Measurements from ENCODE around the gene ELK4. TPM values are rescaled to one million over a fixed set of nuclear protein-coding genes. Genes with fewer than 3 reads are reported as not detected.

The ELK4 gene
- total RNA-seq, 1 experiment from 2014 or later: 39.0 TPM

DNA sequence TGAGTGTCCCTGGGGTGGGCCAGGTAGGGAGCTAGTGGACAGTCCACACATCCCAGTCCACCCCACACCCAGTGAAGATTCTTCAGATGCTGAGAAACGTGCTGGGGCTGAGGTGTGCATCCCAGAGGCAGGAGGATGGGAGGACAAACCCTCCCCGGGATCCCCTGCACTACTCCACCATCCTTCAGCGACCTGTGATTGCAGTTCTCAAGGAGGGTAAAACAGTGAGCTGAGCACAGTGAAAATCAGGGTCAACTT lies 51.0 kb downstream of the ELK4 start:
- H3K27me3 Mint-ChIP-seq (ENCODE audit: low read depth): peaks cover 5% of the 10 kb centered on the region; the same call in 1 of the 2 replicates
- CTCF ChIA-PET: interaction anchor here (0.7 to 3.6 kb wide), 2 partner anchors 11 to 966 kb away, joined by 6 to 36 read pairs; no protein-coding TSS in a partner anchor
- peaks cover 12% of the 10 kb centered on the region for H3K4me1 Mint-ChIP-seq
- H3K27ac Mint-ChIP-seq: no peak overlapping the region
- no peaks in the 10 kb centered on the region for H3K36me3 Mint-ChIP-seq
- POLR2A ChIA-PET: no interaction called here
- no peak for ATAC-seq
- no peak overlapping the region for H3K4me3 Mint-ChIP-seq
- DNase-seq (ENCODE audit: low spot score): no peak
- H3K9me3 Mint-ChIP-seq: no peaks in the 10 kb centered on the region
- TF ChIP-seq ZNF317 (CRISPR knock-in tag; IDR thresholded peaks at IDR 0.05; ENCODE audit: borderline replicate concordance, low read depth): no peak
- TF ChIP-seq ETV6 (CRISPR knock-in tag; IDR thresholded peaks at IDR 0.05): no peak

- POLR2A ChIA-PET: no interaction called here
- H3K27ac Mint-ChIP-seq: no peak overlapping the region
- no peak overlapping the region for H3K4me3 Mint-ChIP-seq
- no peaks in the 10 kb centered on the region for H3K9me3 Mint-ChIP-seq
- peaks cover 5% of the 10 kb centered on the region; the same call in 1 of the 2 replicates for H3K27me3 Mint-ChIP-seq (ENCODE audit: low read depth)
- CTCF ChIA-PET: interaction anchor here (0.6 to 3.6 kb wide), 10 partner anchors 8 to 397 kb away, joined by 3 to 36 read pairs (median 4); partner anchors contain the start of gene ELK4
- no peaks in the 10 kb centered on the region for H3K36me3 Mint-ChIP-seq
- ATAC-seq (no peak), DNase-seq (ENCODE audit: low spot score) (peak; percentile 5)
- H3K4me1 Mint-ChIP-seq: peaks cover 12% of the 10 kb centered on the region
- TF ChIP-seq RELA (CRISPR knock-in tag; IDR thresholded peaks at IDR 0.05; ENCODE audit: borderline replicate concordance): no peak
- TF ChIP-seq ZNF281 (CRISPR knock-in tag; IDR thresholded peaks at IDR 0.05): no peak
- no peak for TF ChIP-seq NFYB (CRISPR knock-in tag; conservative IDR thresholded peaks at IDR 0.05; ENCODE audit: low read depth)
- no peak for TF ChIP-seq TP53 (CRISPR knock-in tag; IDR thresholded peaks at IDR 0.05)
- TF ChIP-seq, protein P1, sequence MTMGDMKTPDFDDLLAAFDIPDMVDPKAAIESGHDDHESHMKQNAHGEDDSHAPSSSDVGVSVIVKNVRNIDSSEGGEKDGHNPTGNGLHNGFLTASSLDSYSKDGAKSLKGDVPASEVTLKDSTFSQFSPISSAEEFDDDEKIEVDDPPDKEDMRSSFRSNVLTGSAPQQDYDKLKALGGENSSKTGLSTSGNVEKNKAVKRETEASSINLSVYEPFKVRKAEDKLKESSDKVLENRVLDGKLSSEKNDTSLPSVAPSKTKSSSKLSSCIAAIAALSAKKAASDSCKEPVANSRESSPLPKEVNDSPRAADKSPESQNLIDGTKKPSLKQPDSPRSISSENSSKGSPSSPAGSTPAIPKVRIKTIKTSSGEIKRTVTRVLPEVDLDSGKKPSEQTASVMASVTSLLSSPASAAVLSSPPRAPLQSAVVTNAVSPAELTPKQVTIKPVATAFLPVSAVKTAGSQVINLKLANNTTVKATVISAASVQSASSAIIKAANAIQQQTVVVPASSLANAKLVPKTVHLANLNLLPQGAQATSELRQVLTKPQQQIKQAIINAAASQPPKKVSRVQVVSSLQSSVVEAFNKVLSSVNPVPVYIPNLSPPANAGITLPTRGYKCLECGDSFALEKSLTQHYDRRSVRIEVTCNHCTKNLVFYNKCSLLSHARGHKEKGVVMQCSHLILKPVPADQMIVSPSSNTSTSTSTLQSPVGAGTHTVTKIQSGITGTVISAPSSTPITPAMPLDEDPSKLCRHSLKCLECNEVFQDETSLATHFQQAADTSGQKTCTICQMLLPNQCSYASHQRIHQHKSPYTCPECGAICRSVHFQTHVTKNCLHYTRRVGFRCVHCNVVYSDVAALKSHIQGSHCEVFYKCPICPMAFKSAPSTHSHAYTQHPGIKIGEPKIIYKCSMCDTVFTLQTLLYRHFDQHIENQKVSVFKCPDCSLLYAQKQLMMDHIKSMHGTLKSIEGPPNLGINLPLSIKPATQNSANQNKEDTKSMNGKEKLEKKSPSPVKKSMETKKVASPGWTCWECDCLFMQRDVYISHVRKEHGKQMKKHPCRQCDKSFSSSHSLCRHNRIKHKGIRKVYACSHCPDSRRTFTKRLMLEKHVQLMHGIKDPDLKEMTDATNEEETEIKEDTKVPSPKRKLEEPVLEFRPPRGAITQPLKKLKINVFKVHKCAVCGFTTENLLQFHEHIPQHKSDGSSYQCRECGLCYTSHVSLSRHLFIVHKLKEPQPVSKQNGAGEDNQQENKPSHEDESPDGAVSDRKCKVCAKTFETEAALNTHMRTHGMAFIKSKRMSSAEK (CRISPR knock-in tag; IDR thresholded peaks at IDR 0.05; ENCODE audit: borderline replicate concordance): no peak
- no peak for TF ChIP-seq JUN (CRISPR knock-in tag; IDR thresholded peaks at IDR 0.05)
- TF ChIP-seq USF1 (CRISPR knock-in tag; IDR thresholded peaks at IDR 0.05): no peak
- TF ChIP-seq ATF1 (CRISPR knock-in tag; IDR thresholded peaks at IDR 0.05): no peak
- no peak for TF ChIP-seq RORB (CRISPR knock-in tag; IDR thresholded peaks at IDR 0.05)
- TF ChIP-seq, protein P2, sequence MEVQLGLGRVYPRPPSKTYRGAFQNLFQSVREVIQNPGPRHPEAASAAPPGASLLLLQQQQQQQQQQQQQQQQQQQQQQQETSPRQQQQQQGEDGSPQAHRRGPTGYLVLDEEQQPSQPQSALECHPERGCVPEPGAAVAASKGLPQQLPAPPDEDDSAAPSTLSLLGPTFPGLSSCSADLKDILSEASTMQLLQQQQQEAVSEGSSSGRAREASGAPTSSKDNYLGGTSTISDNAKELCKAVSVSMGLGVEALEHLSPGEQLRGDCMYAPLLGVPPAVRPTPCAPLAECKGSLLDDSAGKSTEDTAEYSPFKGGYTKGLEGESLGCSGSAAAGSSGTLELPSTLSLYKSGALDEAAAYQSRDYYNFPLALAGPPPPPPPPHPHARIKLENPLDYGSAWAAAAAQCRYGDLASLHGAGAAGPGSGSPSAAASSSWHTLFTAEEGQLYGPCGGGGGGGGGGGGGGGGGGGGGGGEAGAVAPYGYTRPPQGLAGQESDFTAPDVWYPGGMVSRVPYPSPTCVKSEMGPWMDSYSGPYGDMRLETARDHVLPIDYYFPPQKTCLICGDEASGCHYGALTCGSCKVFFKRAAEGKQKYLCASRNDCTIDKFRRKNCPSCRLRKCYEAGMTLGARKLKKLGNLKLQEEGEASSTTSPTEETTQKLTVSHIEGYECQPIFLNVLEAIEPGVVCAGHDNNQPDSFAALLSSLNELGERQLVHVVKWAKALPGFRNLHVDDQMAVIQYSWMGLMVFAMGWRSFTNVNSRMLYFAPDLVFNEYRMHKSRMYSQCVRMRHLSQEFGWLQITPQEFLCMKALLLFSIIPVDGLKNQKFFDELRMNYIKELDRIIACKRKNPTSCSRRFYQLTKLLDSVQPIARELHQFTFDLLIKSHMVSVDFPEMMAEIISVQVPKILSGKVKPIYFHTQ (CRISPR knock-in tag; IDR thresholded peaks at IDR 0.05): no peak
- no peak for TF ChIP-seq ESRRA (CRISPR knock-in tag; IDR thresholded peaks at IDR 0.05; ENCODE audit: borderline replicate concordance)
- no peak for TF ChIP-seq MXD4 (CRISPR knock-in tag; IDR thresholded peaks at IDR 0.05; ENCODE audit: borderline replicate concordance)
- no peak for TF ChIP-seq IRF2 (CRISPR knock-in tag; IDR thresholded peaks at IDR 0.05; ENCODE audit: borderline replicate concordance, low read depth)
- no peak for TF ChIP-seq ETV6 (CRISPR knock-in tag; IDR thresholded peaks at IDR 0.05)
- no peak for TF ChIP-seq NR3C1 (CRISPR knock-in tag; conservative IDR thresholded peaks at IDR 0.05; ENCODE audit: low read depth)
- TF ChIP-seq SMAD4 (CRISPR knock-in tag; IDR thresholded peaks at IDR 0.05): no peak
- no peak for TF ChIP-seq ATF6 (CRISPR knock-in tag; IDR thresholded peaks at IDR 0.05)
- TF ChIP-seq, protein P3, sequence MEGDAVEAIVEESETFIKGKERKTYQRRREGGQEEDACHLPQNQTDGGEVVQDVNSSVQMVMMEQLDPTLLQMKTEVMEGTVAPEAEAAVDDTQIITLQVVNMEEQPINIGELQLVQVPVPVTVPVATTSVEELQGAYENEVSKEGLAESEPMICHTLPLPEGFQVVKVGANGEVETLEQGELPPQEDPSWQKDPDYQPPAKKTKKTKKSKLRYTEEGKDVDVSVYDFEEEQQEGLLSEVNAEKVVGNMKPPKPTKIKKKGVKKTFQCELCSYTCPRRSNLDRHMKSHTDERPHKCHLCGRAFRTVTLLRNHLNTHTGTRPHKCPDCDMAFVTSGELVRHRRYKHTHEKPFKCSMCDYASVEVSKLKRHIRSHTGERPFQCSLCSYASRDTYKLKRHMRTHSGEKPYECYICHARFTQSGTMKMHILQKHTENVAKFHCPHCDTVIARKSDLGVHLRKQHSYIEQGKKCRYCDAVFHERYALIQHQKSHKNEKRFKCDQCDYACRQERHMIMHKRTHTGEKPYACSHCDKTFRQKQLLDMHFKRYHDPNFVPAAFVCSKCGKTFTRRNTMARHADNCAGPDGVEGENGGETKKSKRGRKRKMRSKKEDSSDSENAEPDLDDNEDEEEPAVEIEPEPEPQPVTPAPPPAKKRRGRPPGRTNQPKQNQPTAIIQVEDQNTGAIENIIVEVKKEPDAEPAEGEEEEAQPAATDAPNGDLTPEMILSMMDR (IDR thresholded peaks at IDR 0.05): no peak
Observed at GRCh38 chr1:205580140-205580922, 51.5 kb downstream of the ELK4 start.

Data from WTC11 (cell line).